Measurements from ENCODE around the gene AQP9.

The AQP9 gene

DNA sequence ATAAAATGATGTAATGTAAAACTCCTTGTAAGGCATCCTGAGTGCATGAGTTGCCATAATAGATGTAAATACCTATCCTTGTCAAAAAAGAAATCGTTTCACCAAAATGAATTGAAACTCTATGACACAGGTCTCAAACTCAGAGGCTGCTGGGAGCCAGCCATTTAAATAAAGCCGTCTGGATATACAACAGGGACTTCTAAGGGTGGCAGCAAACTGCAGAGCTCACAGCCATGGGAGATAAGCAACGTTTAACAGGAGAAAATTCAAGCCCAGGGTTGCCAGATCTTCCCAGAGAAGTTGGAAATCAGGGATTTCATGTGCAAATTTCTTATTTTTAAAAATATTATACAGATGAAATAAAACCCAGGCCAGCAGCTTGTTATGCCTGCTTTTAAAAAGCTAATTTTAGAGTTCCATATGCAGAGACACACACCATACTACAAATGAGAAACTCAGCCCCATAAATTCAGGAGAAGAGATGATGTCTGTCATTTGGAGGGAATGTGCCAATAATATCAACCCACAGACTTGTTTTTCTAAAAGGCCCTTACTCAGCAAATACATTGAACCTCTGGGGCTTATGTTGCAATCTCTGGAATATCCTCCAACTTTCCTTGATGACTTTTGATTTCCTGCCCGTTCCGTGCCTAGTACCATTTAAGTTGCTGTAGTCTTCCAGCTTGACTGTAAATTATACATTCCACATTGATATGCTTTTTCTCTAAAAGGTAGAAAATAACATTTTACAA is 75.6 kb downstream of the AQP9 start:
- TF ChIP-seq TAF1 (IDR thresholded peaks at IDR 0.05; ENCODE audit: borderline replicate concordance, insufficient read depth, low read length) (no peak), POLR2AphosphoS5 (IDR thresholded peaks at IDR 0.05; ENCODE audit: low read depth, low read length) (no peak), FOXP2 (optimal IDR thresholded peaks at IDR 0.05; ENCODE audit: borderline replicate concordance, extremely low read depth, extremely low read length, insufficient read depth) (no peak), SIN3A (IDR thresholded peaks at IDR 0.05; ENCODE audit: borderline replicate concordance, insufficient read depth, low read length) (no peak)
- TF ChIP-seq, protein P1, sequence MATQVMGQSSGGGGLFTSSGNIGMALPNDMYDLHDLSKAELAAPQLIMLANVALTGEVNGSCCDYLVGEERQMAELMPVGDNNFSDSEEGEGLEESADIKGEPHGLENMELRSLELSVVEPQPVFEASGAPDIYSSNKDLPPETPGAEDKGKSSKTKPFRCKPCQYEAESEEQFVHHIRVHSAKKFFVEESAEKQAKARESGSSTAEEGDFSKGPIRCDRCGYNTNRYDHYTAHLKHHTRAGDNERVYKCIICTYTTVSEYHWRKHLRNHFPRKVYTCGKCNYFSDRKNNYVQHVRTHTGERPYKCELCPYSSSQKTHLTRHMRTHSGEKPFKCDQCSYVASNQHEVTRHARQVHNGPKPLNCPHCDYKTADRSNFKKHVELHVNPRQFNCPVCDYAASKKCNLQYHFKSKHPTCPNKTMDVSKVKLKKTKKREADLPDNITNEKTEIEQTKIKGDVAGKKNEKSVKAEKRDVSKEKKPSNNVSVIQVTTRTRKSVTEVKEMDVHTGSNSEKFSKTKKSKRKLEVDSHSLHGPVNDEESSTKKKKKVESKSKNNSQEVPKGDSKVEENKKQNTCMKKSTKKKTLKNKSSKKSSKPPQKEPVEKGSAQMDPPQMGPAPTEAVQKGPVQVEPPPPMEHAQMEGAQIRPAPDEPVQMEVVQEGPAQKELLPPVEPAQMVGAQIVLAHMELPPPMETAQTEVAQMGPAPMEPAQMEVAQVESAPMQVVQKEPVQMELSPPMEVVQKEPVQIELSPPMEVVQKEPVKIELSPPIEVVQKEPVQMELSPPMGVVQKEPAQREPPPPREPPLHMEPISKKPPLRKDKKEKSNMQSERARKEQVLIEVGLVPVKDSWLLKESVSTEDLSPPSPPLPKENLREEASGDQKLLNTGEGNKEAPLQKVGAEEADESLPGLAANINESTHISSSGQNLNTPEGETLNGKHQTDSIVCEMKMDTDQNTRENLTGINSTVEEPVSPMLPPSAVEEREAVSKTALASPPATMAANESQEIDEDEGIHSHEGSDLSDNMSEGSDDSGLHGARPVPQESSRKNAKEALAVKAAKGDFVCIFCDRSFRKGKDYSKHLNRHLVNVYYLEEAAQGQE (IDR thresholded peaks at IDR 0.05; ENCODE audit: insufficient read depth in 1 of 2, low read depth in 2 of 2, low read length in 2 of 2): no peak

DNA sequence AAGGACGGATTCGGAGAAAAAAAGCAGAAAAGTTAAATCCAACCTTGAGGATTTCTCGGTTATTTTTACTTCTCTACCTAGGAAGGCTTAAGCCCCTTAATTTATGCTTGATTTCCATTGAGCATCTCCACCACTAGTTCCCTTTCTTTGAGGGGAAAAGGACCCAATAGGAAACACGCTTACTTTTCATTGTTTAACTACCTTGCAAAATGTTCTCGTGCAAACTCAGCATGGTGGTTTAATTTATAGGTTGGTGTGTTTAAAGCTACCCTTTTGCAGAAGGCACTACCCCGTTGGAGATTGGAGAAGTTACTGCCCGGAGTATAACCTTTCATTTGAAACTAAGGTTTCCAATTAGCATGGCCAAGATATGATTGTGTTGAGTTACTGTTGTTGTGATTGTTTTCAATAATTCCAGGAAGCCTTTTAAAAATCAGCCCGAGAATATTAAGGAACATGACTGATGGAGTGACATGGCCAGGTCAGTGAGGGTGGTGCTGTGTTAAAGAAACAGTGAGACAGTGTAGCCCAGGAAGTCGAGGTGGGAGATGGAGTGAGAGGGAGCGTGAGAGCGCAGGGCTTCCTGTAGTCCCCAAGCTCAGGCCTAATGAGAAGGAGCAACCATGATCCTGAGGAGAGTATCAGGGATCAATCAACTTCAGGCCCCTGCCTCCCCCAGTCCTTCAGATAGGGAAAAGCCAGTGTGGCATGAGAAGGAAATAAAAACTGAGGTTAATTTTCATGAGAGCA is 76.6 kb downstream of the AQP9 start:
- TF ChIP-seq FOXP2 (optimal IDR thresholded peaks at IDR 0.05; ENCODE audit: borderline replicate concordance, extremely low read depth, extremely low read length, insufficient read depth) (no peak), POLR2AphosphoS5 (IDR thresholded peaks at IDR 0.05; ENCODE audit: low read depth, low read length) (no peak), TAF1 (IDR thresholded peaks at IDR 0.05; ENCODE audit: borderline replicate concordance, insufficient read depth, low read length) (no peak), SIN3A (IDR thresholded peaks at IDR 0.05; ENCODE audit: borderline replicate concordance, insufficient read depth, low read length) (no peak)
- TF ChIP-seq, protein P1 (IDR thresholded peaks at IDR 0.05; ENCODE audit: insufficient read depth in 1 of 2, low read depth in 2 of 2, low read length in 2 of 2): no peak

GRCh38 chr15:58217460-58217859 is 79.3 kb downstream of the AQP9 start:
- TF ChIP-seq TAF1 (IDR thresholded peaks at IDR 0.05; ENCODE audit: borderline replicate concordance, insufficient read depth, low read length) (no peak), FOXP2 (optimal IDR thresholded peaks at IDR 0.05; ENCODE audit: borderline replicate concordance, extremely low read depth, extremely low read length, insufficient read depth) (no peak), SIN3A (IDR thresholded peaks at IDR 0.05; ENCODE audit: borderline replicate concordance, insufficient read depth, low read length) (no peak), POLR2AphosphoS5 (IDR thresholded peaks at IDR 0.05; ENCODE audit: low read depth, low read length) (no peak)
- TF ChIP-seq, protein P1 (IDR thresholded peaks at IDR 0.05; ENCODE audit: insufficient read depth in 1 of 2, low read depth in 2 of 2, low read length in 2 of 2): no peak

DNA sequence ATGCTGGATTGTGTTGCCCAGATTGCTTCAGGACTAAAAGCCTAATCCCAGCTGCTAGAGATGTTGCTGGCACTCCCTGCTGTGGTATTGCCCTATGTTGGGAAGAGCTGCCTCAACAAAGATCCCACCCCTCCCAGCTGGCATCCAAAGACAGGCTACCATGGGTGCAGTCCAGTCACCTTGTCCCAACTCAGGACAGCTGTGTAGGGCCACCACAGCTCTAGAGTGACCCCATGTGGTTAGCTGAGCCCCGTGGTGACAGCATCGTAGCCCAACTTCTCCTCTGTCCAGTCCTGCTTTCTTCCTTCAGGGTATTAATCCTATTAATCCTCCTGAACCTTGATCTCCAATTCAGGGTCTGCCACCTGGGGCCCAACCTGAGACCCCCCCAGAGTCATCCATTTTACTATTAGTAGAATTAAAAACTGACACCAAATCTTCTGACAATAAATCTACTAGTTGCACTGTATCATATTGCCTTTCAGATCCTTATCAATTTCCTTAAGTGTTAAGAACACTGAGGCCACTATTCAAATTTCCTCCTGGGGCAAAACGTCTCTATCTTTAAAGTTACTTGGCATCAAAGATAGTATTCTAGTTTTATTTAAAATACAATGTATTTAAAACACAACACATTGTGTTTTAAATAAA is 83.5 kb downstream of the AQP9 start:
- no peak for TF ChIP-seq POLR2AphosphoS5 (IDR thresholded peaks at IDR 0.05; ENCODE audit: low read depth, low read length)
- TF ChIP-seq, protein P1 (IDR thresholded peaks at IDR 0.05; ENCODE audit: insufficient read depth in 1 of 2, low read depth in 2 of 2, low read length in 2 of 2): peak in 1 of 2 experiments; percentile 69; a peak in 2 of 4 replicates

Data from PFSK-1 (cell line).